Bronchial epithelial cell (primary cell): ENCODE results near the gene ZNF608. TPM values are rescaled to one million over a fixed set of nuclear protein-coding genes. Genes with fewer than 3 reads are reported as not detected.
A peak's percentile ranks its signal among the peaks of the same experiment; 100 is the strongest.

Source experiments
- DNase-seq: peaks from one replicate; pipeline ENCODE4 v3.0.0-alpha.2; 2010; ENCODE audit warnings: low read depth
- FAIRE-seq: peaks from 2 replicates; lab custom pipeline; 2011; peaks lifted over from hg19 to GRCh38; lab: Jason Lieb, UNC
- H3K27me3 ChIP-seq: 2 replicates; pipeline ENCODE4 v1.5.1; 2011; ENCODE audit warnings: low read length; ENCODE audit not compliant: control insufficient read depth, insufficient read depth
- H3K36me3 ChIP-seq: 2 replicates; pipeline ENCODE4 v1.5.1; 2011; ENCODE audit warnings: low read length; ENCODE audit not compliant: control insufficient read depth, insufficient read depth
- H3K4me3 ChIP-seq: 2 replicates; pipeline ENCODE4 v1.5.1; 2011; ENCODE audit warnings: mild to moderate bottlenecking, low read depth, low read length, control low read depth
- total RNA-seq: library from RNA; depleted of rRNA; stranded (reverse); fragments of >200 nt; gene quantifications from 2 replicates; pipeline ENCODE4 v1.2.1, GENCODE V29; 2014
- TF ChIP-seq, protein P1 (sequence below): IDR thresholded peaks from 2 replicates; pipeline ENCODE4 v1.5.1; 2011; ENCODE audit warnings: mild to moderate bottlenecking, moderate library complexity, low read length, control low read depth, inconsistent platforms; ENCODE audit not compliant: insufficient read depth, severe bottlenecking

ZNF608 gene
- total RNA-seq, 1 donor from 2014 or later: 4.5 TPM

DNA sequence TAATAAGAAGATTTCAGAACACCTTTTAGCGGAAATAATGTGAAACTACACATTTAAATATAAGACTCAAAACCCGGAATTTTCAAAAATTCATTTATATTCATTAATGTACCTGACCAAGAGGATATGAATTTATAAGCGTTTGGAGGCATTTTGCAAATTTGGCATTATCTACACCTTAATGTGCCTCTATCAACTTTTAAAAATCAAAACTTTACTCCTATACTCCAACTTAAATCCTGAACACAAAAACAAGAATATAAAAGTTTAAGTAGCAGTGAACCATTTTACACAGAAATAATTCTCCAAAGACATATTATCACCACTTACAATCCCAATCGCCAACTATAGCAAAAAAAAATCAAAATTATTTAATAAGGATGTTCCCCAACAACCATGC lies 3.9 kb downstream of the ZNF608 start:
- peak; percentile 15 for DNase-seq
- TF ChIP-seq, protein P1, sequence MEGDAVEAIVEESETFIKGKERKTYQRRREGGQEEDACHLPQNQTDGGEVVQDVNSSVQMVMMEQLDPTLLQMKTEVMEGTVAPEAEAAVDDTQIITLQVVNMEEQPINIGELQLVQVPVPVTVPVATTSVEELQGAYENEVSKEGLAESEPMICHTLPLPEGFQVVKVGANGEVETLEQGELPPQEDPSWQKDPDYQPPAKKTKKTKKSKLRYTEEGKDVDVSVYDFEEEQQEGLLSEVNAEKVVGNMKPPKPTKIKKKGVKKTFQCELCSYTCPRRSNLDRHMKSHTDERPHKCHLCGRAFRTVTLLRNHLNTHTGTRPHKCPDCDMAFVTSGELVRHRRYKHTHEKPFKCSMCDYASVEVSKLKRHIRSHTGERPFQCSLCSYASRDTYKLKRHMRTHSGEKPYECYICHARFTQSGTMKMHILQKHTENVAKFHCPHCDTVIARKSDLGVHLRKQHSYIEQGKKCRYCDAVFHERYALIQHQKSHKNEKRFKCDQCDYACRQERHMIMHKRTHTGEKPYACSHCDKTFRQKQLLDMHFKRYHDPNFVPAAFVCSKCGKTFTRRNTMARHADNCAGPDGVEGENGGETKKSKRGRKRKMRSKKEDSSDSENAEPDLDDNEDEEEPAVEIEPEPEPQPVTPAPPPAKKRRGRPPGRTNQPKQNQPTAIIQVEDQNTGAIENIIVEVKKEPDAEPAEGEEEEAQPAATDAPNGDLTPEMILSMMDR: no peak
- Histone ChIP-seq H3K4me3 (peak overlapping the region; percentile 51), H3K27me3 (no peaks in the 10 kb centered on the region), H3K36me3 (no peaks in the 10 kb centered on the region)
- no peak for FAIRE-seq

DNA sequence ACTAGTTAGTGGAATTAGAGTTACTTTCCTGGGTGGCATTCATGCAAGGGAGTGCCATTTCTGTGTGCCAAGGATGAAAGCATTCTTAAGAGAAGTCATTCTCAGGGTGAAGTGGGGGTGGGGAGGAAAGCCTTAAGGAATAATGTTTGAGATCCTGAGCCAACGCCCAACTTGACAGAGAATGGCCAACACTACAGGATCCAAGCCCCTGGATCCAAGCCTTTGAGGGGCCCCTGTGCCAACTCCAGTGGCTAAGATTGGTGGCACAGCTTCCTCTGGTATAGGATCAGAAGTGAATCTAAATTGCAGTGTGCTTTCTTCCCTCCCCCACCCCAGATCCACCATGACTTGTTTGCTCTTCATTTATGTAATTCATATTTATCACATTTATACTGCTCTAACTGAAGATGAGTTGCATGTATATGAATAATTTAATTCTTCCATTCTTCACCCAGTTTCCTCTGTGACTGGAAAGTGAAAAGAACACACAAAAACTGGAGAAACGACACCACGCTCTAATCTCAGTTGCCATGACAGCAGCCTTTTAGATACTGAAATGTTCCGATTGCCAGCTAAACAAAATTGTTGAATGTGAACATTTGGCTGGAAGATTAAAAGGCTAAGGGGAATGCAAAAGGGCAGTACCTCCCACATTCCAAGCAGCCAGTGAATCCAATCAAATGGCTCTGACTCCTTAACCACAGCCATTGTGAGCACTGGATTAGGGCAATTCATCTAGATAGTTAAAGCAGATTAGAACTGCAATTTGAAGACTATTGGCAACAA lies 4.5 kb downstream of the ZNF608 start:
- no peaks in the 10 kb centered on the region for H3K27me3 ChIP-seq
- TF ChIP-seq, protein P1: no peak
- H3K4me3 ChIP-seq: peak overlapping the region; percentile 7
- H3K36me3 ChIP-seq: no peaks in the 10 kb centered on the region
- no peak for FAIRE-seq
- peak; percentile 84 for DNase-seq

DNA sequence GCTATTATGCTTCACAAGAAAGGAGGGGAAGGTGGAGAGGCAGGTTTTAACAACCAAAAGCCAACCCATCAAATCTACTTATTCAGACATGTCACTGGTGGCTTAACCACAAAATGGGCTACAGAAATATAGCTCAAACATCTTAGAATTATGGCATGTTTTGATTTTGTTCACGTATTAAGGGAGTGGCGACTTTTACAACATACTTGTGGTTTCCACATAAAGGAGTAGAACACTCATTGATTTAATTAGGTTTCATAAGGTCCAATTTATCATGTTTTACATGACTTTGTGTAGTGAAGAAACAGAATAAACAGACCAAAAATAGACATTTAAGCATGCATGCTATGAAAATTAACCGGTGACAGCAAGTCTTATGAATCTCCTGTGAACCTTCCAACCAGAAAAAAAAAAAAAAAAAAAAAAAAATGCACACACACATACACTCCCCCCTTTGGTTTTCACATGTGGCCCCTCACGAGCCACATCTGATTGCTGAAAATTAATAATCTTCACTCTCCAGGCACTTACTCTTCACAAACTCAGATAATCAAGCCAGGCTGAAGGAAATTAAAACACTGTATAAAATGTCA lies 5.4 kb downstream of the ZNF608 start:
- FAIRE-seq: no peak
- Histone ChIP-seq H3K4me3 (no peak overlapping the region), H3K36me3 (no peaks in the 10 kb centered on the region), H3K27me3 (no peaks in the 10 kb centered on the region)
- peak; percentile 85 for DNase-seq
- TF ChIP-seq, protein P1: no peak

DNA sequence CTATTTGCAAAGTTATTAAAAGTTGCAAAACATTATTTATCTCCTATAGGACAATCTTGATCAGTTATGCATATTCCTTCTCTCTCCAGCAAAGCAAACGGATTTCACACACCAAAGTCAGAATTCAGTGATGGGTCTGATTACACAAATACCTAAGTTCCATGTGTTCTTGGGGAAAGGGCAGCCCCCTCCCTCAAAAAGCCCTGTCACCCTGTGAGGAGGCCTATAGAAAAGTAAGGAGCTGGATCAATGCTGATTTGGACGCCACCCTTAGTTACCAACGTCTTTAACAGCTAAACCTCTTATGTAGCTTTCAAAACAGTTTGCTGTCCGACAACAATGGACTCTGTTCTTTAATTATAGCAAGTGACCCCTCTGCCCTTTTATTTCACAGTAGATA lies 6.4 kb downstream of the ZNF608 start:
- Histone ChIP-seq H3K36me3 (no peaks in the 10 kb centered on the region), H3K4me3 (no peak overlapping the region), H3K27me3 (no peaks in the 10 kb centered on the region)
- TF ChIP-seq, protein P1: no peak
- DNase-seq (no peak), FAIRE-seq (no peak)

DNA sequence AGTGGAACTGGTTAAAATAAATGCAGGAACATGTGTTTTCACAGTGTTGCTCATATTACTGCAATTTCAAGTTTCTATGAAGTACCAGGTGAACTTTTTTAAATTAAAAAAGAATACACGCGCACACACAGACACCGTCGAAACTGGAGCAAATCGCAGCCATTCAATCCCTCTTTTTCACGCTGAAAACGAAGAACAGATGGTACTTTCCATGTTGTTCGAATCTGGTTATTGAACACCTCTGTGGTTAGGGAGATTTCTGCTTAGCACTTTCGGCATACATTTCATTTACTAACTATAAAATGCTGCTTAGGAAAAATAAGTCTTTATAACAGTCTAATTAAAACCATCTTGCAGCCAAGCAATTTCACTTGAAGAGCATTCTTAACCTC lies 6.8 kb downstream of the ZNF608 start:
- FAIRE-seq (no peak), DNase-seq (no peak)
- Histone ChIP-seq H3K4me3 (no peak overlapping the region), H3K27me3 (no peaks in the 10 kb centered on the region), H3K36me3 (no peaks in the 10 kb centered on the region)
- TF ChIP-seq, protein P1: no peak
